ENCODE measurements around the gene PGS1. TPM values are rescaled to one million over a fixed set of nuclear protein-coding genes. Genes with fewer than 3 reads are reported as not detected.

The PGS1 gene
- total RNA-seq, 1 donor from 2014 or later = 45.2 TPM

DNA sequence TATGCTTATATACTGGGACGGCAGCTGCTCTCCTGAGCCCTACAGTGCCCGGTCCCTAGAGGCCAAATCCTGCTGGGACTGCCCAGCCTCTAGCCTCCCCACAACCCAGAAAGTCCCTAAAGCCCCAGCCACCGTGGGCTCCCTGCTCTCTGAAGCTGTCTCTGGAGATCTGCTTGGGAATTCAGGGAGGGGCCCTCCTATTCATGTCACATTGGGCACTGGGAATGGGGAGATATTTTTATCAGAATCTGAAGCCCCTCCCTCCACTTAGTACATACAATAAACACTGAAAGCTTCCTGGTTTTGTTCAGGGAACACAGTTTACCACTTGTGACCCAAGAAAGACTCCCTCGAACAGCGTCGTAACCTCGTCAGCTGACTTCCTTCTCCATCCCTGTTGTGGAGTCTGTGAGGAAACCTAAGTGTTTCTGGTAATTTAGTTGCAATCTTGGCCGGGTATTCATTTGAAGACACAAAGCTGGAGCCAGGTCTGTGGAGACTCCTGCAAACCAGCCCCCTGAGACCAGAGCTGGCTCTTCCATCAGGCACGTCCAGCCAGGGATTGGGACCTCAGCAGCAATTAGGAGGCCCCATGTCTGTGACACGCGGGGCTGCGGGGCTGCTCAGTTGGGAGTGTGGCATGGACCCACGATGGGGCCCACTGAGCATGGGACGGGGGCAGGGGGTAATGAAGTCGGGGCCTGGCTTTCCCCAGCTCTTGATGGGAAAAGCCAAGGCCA lies 38.5 kb downstream of the PGS1 start:
- Histone ChIP-seq H3K36me3 (no peaks in the 10 kb centered on the region), H3K79me2 (ENCODE audit: low read depth) (peaks cover 17% of the 10 kb centered on the region), H3K9me3 (ENCODE audit: low read depth) (no peaks in the 10 kb centered on the region), H3K4me3 (no peak overlapping the region), H3K4me2 (no peak overlapping the region), H4K20me1 (ENCODE audit: low read depth) (peaks cover 18% of the 10 kb centered on the region), H3K27ac (no peak overlapping the region), H2AFZ (replicated peaks) (no peak overlapping the region), H3K9ac (no peak overlapping the region), H3K4me1 (no peaks in the 10 kb centered on the region), H3F3A (ENCODE audit: low read depth) (peaks cover 18% of the 10 kb centered on the region), H3K27me3 (no peaks in the 10 kb centered on the region)
- Mint-ChIP-seq H3K4me3 (no peak overlapping the region), H3K36me3 (peaks cover 6% of the 10 kb centered on the region), H3K9me3 (no peaks in the 10 kb centered on the region), H3K4me1 (no peaks in the 10 kb centered on the region), H3K27me3 (ENCODE audit: insufficient read depth, low read depth) (peaks cover 5% of the 10 kb centered on the region), H3K27ac (no peak overlapping the region)
- no peak for DNase-seq (ENCODE audit: low spot score)
- TF ChIP-seq, protein P1, sequence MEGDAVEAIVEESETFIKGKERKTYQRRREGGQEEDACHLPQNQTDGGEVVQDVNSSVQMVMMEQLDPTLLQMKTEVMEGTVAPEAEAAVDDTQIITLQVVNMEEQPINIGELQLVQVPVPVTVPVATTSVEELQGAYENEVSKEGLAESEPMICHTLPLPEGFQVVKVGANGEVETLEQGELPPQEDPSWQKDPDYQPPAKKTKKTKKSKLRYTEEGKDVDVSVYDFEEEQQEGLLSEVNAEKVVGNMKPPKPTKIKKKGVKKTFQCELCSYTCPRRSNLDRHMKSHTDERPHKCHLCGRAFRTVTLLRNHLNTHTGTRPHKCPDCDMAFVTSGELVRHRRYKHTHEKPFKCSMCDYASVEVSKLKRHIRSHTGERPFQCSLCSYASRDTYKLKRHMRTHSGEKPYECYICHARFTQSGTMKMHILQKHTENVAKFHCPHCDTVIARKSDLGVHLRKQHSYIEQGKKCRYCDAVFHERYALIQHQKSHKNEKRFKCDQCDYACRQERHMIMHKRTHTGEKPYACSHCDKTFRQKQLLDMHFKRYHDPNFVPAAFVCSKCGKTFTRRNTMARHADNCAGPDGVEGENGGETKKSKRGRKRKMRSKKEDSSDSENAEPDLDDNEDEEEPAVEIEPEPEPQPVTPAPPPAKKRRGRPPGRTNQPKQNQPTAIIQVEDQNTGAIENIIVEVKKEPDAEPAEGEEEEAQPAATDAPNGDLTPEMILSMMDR (IDR thresholded peaks at IDR 0.05) = no peak
- TF ChIP-seq EZH2 (IDR thresholded peaks at IDR 0.05) (no peak), EZH2phosphoT487 (IDR thresholded peaks at IDR 0.05) (no peak)

DNA sequence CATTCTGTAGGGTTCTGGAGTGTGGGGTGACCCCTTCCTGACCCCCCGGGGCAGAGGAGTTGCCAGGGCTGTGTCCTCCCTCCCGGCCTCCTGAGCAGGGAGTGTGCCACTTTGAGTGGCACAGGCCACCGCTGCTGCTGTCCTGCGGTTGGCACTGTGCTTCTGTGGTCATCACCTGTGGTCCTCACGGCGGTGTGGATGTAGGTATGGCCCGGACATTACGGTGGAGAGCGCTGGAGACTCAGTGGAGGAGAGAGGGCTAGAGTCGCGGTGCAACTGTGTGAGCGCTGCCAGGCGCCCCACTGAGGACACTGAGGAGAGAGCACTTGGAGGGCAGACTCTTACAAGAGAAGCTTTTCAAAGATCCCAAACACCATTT lies 39.1 kb downstream of the PGS1 start:
- peaks cover 8% of the 10 kb centered on the region for H3K36me3 Mint-ChIP-seq
- no peak overlapping the region for H3K4me3 Mint-ChIP-seq
- H3K27ac Mint-ChIP-seq = no peak overlapping the region
- H3F3A ChIP-seq (ENCODE audit: low read depth) = peaks cover 18% of the 10 kb centered on the region
- peaks cover 13% of the 10 kb centered on the region for H4K20me1 ChIP-seq (ENCODE audit: low read depth)
- no peaks in the 10 kb centered on the region for H3K27me3 ChIP-seq
- no peak overlapping the region for H2AFZ ChIP-seq (replicated peaks)
- H3K4me2 ChIP-seq = no peak overlapping the region
- peaks cover 5% of the 10 kb centered on the region for H3K27me3 Mint-ChIP-seq (ENCODE audit: insufficient read depth, low read depth)
- no peak overlapping the region for H3K27ac ChIP-seq
- no peaks in the 10 kb centered on the region for H3K4me1 Mint-ChIP-seq
- no peaks in the 10 kb centered on the region for H3K4me1 ChIP-seq
- H3K9me3 ChIP-seq (ENCODE audit: low read depth) = no peaks in the 10 kb centered on the region
- no peaks in the 10 kb centered on the region for H3K36me3 ChIP-seq
- no peak overlapping the region for H3K9ac ChIP-seq
- no peak overlapping the region for H3K4me3 ChIP-seq
- DNase-seq (ENCODE audit: low spot score) = no peak
- peaks cover 13% of the 10 kb centered on the region for H3K79me2 ChIP-seq (ENCODE audit: low read depth)
- TF ChIP-seq EZH2 (IDR thresholded peaks at IDR 0.05) = no peak
- no peak for TF ChIP-seq EZH2phosphoT487 (IDR thresholded peaks at IDR 0.05)
- TF ChIP-seq, protein P1 (IDR thresholded peaks at IDR 0.05) = no peak
- H3K9me3 Mint-ChIP-seq = no peaks in the 10 kb centered on the region

DNA sequence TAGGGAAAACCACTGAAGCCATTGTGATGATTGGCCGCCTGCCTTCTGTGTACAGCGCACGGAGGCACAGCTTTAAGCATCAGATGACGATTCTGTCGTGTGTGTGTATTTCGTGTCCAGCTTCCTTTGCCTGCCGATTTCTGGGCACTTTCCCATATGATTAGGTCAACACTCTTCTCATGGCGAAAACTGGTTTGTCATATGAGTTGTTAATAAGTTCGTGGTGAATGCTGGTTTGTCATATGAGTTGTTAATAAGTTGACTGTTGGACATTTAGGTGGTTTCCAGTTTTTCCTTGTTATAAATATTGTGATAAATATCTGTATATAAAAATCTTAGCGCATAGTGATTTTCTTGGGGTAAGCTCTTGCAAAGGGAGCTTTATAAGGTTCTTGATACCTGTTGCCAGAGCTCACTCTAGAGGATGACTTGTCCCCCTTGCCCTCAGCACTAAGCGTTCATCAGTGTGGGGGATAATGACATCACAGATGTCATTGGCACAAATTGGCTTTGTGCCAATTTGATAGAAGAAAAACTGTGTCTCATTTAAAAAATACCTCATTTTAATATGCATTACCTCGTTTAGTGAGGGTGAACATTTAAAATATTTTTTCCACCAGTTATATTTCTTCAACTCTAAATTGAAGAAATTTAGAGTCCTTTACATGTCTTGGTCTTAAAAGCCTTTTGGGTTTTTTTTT lies 40.0 kb downstream of the PGS1 start:
- H3K4me1 ChIP-seq = no peaks in the 10 kb centered on the region
- TF ChIP-seq EZH2 (IDR thresholded peaks at IDR 0.05) (no peak), EZH2phosphoT487 (IDR thresholded peaks at IDR 0.05) (no peak)
- TF ChIP-seq, protein P1 (IDR thresholded peaks at IDR 0.05) = no peak

More for the DNA sequence above, 40.0 kb downstream of the PGS1 start:
- no peak overlapping the region for H3K27ac ChIP-seq
- H3K79me2 ChIP-seq (ENCODE audit: low read depth) = peaks cover 5% of the 10 kb centered on the region
- no peak overlapping the region for H3K9ac ChIP-seq
- Mint-ChIP-seq H3K36me3 (peaks cover 11% of the 10 kb centered on the region), H3K27ac (no peak overlapping the region), H3K9me3 (no peaks in the 10 kb centered on the region), H3K27me3 (ENCODE audit: insufficient read depth, low read depth) (peaks cover 5% of the 10 kb centered on the region), H3K4me3 (no peak overlapping the region), H3K4me1 (no peaks in the 10 kb centered on the region)
- no peak overlapping the region for H3K4me2 ChIP-seq
- H3K9me3 ChIP-seq (ENCODE audit: low read depth) = no peaks in the 10 kb centered on the region
- no peaks in the 10 kb centered on the region for H3K36me3 ChIP-seq
- no peak for DNase-seq (ENCODE audit: low spot score)
- H4K20me1 ChIP-seq (ENCODE audit: low read depth) = peaks cover 7% of the 10 kb centered on the region
- H3K4me3 ChIP-seq = no peak overlapping the region
- H3F3A ChIP-seq (ENCODE audit: low read depth) = peaks cover 18% of the 10 kb centered on the region
- no peak overlapping the region for H2AFZ ChIP-seq (replicated peaks)
- no peaks in the 10 kb centered on the region for H3K27me3 ChIP-seq
